CD4-positive, alpha-beta memory T cell (primary cell): ENCODE results near the gene CFAP54. TPM values are rescaled to one million over a fixed set of nuclear protein-coding genes. Genes with fewer than 3 reads are reported as not detected.

ENCODE experiments used
- CTCF ChIA-PET: fragments of 350-600 bp; sonication (Branson Sonifier 250); formaldehyde crosslinking; loops from one replicate; lab custom pipeline; 2021; ENCODE audit warnings: inconsistent platforms; ENCODE audit not compliant: partially characterized antibody; lab: Charles Lee
- POLR2A ChIA-PET: fragments of 350-600 bp; sonication (Branson Sonifier 250); formaldehyde crosslinking; loops from one replicate; lab custom pipeline; 2021; ENCODE audit not compliant: partially characterized antibody; lab: Charles Lee
- DNase-seq, 5 donors: peaks; one replicate each; pipeline versions ENCODE4 v3.0.0 to v3.0.0-alpha.2; 2020 to 2022; ENCODE audit warnings: mixed read lengths in 1 of 5
- H3K27ac ChIP-seq: one replicate; pipeline ENCODE4 v1.7.0; 2013; ENCODE audit warnings: low read depth, low read length
- H3K27me3 ChIP-seq: 2 replicates; pipeline ENCODE4 v1.7.0; 2013; ENCODE audit warnings: mild to moderate bottlenecking, low read length, moderate library complexity; ENCODE audit not compliant: insufficient read depth
- H3K36me3 ChIP-seq: 2 replicates; pipeline ENCODE4 v1.7.0; 2013; ENCODE audit warnings: mild to moderate bottlenecking, low read length, moderate library complexity; ENCODE audit not compliant: insufficient read depth
- H3K4me1 ChIP-seq: 2 replicates; pipeline ENCODE4 v1.7.0; 2013; ENCODE audit warnings: mild to moderate bottlenecking, low read length, moderate library complexity; ENCODE audit not compliant: insufficient read depth
- H3K4me3 ChIP-seq, 2 donors: one replicate each; pipeline ENCODE4 v1.7.0; 2013; ENCODE audit warnings: low read length in 2 of 2, mild to moderate bottlenecking in 1 of 2
- H3K9me3 ChIP-seq, 2 donors: one replicate each; pipeline ENCODE4 v1.7.0; 2013; ENCODE audit warnings: low read length in 2 of 2, control low read depth in 1 of 2; ENCODE audit not compliant: control insufficient read depth in 1 of 2
- H3K27ac Mint-ChIP-seq, 7 donors: one replicate each; pipeline ENCODE4 v1.8.0; 2020 to 2021; ENCODE audit warnings: mixed read lengths in 7 of 7, mild to moderate bottlenecking in 6 of 7, inconsistent platforms in 3 of 7, moderate library complexity in 3 of 7
- H3K27me3 Mint-ChIP-seq, 2 donors: one replicate each; pipeline ENCODE4 v1.8.0; 2020 to 2021; ENCODE audit warnings: mixed read lengths in 2 of 2
- H3K36me3 Mint-ChIP-seq, 2 donors: one replicate each; pipeline ENCODE4 v1.8.0; 2020 to 2021; ENCODE audit warnings: mixed read lengths in 2 of 2, inconsistent platforms in 1 of 2, mild to moderate bottlenecking in 1 of 2
- H3K4me1 Mint-ChIP-seq, 4 donors: one replicate each; pipeline ENCODE4 v1.8.0; 2020 to 2021; ENCODE audit warnings: mixed read lengths in 4 of 4, mild to moderate bottlenecking in 1 of 4
- H3K4me3 Mint-ChIP-seq, 8 donors: one replicate each; pipeline ENCODE4 v1.8.0; 2020 to 2021; ENCODE audit warnings: mixed read lengths in 8 of 8, mild to moderate bottlenecking in 7 of 8, moderate library complexity in 6 of 8, inconsistent platforms in 3 of 8
- H3K9me3 Mint-ChIP-seq, 8 donors: one replicate each; pipeline ENCODE4 v1.8.0; 2020 to 2021; ENCODE audit warnings: mixed read lengths in 8 of 8, mild to moderate bottlenecking in 5 of 8, inconsistent platforms in 3 of 8, moderate library complexity in 1 of 8
- intact Hi-C: fragments of 100-400 bp; cut with micrococcal nuclease; formaldehyde crosslinking; loops from one replicate; pipeline ENCODE4 v1.15.1; 2023
- polyA plus RNA-seq, 2 donors: library from polyadenylated mRNA; unstranded; fragments of 300-500 nt; fragmentation: Illumina TruSeq; gene quantifications; one replicate each; pipeline ENCODE4 v1.2.3, GENCODE V29; 2021
- total RNA-seq, 2 experiments: library from RNA; stranded (reverse); gene quantifications; one replicate each; pipeline ENCODE4 v1.2.3, GENCODE V29; 2021

The CFAP54 gene
- total and polyA plus RNA-seq, 4 experiments from 2014 or later = 0.37 to 1.1 (median 0.69) TPM

DNA sequence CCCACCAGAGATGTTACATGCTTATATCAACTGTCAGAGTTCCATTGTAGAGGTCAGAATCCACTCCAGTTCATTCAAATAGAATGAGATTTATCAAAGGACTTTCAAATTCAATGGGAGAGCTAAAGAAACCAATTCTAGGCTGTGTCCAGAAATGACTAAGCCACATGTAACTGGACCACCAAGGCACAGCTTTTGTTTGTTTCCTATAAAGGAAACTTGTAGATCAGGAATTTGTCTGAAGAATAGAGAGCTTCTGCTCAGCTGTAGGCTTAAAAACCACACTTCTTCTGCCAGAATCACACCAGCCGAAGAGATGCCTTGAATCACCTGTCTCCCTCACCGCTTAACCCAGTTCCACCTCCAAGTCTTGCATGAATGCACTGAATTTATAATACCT is 283.7 kb downstream of the CFAP54 start:
- H3K36me3 Mint-ChIP-seq = no peaks in the 10 kb centered on the region
- no peak overlapping the region for H3K4me3 Mint-ChIP-seq

DNA sequence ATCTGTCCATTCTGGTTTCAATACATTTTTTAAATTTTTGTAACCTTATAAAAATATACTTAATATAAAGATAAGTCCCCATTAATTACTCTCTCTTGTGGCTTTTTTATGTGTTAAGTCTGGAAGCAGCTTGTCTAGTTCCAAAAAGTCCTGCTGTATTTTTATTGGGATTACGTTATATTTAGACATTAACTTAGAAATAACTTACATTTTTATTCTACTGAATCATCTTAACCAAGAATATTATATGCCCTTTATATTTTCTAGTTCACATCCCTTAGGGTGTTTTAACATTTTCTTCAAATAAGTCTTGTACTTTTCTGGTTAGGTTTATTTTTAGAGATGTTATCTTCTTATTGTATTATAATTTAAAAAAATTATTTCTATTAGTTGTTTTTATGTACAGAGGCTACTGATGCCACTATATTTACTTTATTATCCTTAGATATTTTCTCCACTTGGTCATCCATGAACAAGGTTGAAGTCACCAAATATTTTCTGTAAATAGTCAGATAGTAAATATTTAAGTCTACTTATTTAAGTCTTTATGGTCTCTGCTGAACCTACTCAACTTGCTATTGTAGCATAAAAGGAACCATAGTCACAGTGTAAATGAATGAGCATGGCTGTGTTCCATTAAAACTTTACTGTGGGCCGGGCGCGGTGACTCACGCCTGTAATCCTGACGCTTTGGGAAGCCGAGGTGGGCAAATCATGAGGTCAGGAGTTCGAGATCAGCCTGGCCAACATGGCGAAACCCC is 285.3 kb downstream of the CFAP54 start:
- POLR2A ChIA-PET = no interaction called here
- no peak overlapping the region for H3K4me3 Mint-ChIP-seq
- H3K27me3 Mint-ChIP-seq = peaks cover 0 to 2% of the 10 kb centered on the region in 2 donors

More for the DNA sequence above, 283.7 kb downstream of the CFAP54 start:
- DNase-seq = no peak
- Histone ChIP-seq H3K9me3 (no peaks in the 10 kb centered on the region), H3K4me1 (no peaks in the 10 kb centered on the region), H3K27ac (no peak overlapping the region), H3K36me3 (no peaks in the 10 kb centered on the region), H3K27me3 (no peaks in the 10 kb centered on the region), H3K4me3 (no peak overlapping the region)
- ChIA-PET CTCF (no interaction called here), POLR2A (no interaction called here)
- peaks cover 0 to 3% of the 10 kb centered on the region in 2 donors for H3K27me3 Mint-ChIP-seq
- no peaks in the 10 kb centered on the region for H3K4me1 Mint-ChIP-seq
- H3K9me3 Mint-ChIP-seq = peaks cover 0 to 5% (median 0%) of the 10 kb centered on the region in 8 donors
- H3K27ac Mint-ChIP-seq = no peak overlapping the region
- intact Hi-C loops = no loop called here

DNA sequence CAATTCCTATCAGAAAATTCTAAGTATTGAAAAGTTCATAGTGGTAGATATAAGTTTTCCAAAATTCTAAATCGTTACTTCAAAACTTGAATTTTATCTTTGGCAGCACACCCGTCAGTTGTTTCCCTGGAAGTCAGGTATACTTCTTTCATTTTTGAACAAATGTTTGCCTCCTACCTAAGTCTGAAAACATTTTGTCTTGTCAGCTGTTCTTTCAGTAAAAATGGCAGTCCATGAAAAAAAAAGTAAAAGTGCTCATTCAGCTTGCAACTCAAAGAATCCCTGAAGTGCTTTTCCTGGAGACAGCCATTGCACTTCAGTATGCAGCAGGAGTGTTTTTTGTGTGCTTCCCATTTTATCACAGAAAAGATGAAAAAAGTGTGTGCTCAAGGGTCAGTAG is 287.5 kb downstream of the CFAP54 start:
- Histone ChIP-seq H3K4me3 (no peak overlapping the region), H3K27ac (no peak overlapping the region), H3K27me3 (no peaks in the 10 kb centered on the region), H3K4me1 (no peaks in the 10 kb centered on the region), H3K36me3 (no peaks in the 10 kb centered on the region), H3K9me3 (no peaks in the 10 kb centered on the region)
- no peaks in the 10 kb centered on the region for H3K36me3 Mint-ChIP-seq
- no peak overlapping the region for H3K27ac Mint-ChIP-seq
- ChIA-PET CTCF (no interaction called here), POLR2A (no interaction called here)
- peaks cover 0 to 1% of the 10 kb centered on the region in 2 donors for H3K27me3 Mint-ChIP-seq
- H3K4me1 Mint-ChIP-seq = no peaks in the 10 kb centered on the region
- DNase-seq = no peak
- peaks cover 0 to 5% (median 0%) of the 10 kb centered on the region in 8 donors for H3K9me3 Mint-ChIP-seq
- H3K4me3 Mint-ChIP-seq = no peak overlapping the region
- intact Hi-C loops = no loop called here

More for the DNA sequence above, 285.3 kb downstream of the CFAP54 start:
- no peaks in the 10 kb centered on the region for H3K4me1 ChIP-seq
- no peaks in the 10 kb centered on the region for H3K27me3 ChIP-seq
- H3K4me3 ChIP-seq = no peak overlapping the region
- Mint-ChIP-seq H3K9me3 (peaks cover 0 to 5% (median 0%) of the 10 kb centered on the region in 8 donors), H3K27ac (no peak overlapping the region), H3K4me1 (no peaks in the 10 kb centered on the region), H3K36me3 (no peaks in the 10 kb centered on the region)
- no peak overlapping the region for H3K27ac ChIP-seq
- no peak for DNase-seq
- no peaks in the 10 kb centered on the region for H3K36me3 ChIP-seq
- no peaks in the 10 kb centered on the region for H3K9me3 ChIP-seq
- CTCF ChIA-PET = no interaction called here
- intact Hi-C loops = no loop called here

DNA sequence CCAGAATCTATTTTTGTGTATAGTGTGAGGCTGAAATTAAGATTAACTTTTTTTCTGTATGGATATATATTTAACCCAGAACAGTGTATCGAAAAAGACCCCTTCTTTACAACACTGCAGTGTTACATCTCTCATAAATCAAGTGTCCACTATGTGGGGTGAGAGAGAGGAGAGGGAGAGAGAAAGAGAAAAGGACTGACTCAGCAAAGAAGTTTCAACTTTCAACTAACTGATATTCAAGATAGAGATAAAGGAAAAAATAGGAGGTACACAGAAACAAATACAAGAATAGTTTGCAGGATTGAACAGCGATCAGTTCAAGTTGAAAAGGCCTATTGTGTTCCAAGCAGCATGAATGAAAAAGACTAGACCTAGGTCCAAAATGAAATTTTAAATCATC is 291.0 kb downstream of the CFAP54 start:
- no peaks in the 10 kb centered on the region for H3K9me3 Mint-ChIP-seq
- POLR2A ChIA-PET = no interaction called here
- H3K27ac Mint-ChIP-seq = no peak overlapping the region
- no peaks in the 10 kb centered on the region for H3K4me1 ChIP-seq
- DNase-seq = no peak
- CTCF ChIA-PET = no interaction called here
- no peak overlapping the region for H3K4me3 ChIP-seq
- no peaks in the 10 kb centered on the region for H3K36me3 ChIP-seq
- H3K27me3 Mint-ChIP-seq = peaks cover 0 to 1% of the 10 kb centered on the region in 2 donors
- no peak overlapping the region for H3K4me3 Mint-ChIP-seq
- intact Hi-C loops = no loop called here
- no peaks in the 10 kb centered on the region for H3K36me3 Mint-ChIP-seq
- H3K9me3 ChIP-seq = no peaks in the 10 kb centered on the region
- H3K27ac ChIP-seq = no peak overlapping the region
- no peaks in the 10 kb centered on the region for H3K27me3 ChIP-seq
- no peaks in the 10 kb centered on the region for H3K4me1 Mint-ChIP-seq

DNA sequence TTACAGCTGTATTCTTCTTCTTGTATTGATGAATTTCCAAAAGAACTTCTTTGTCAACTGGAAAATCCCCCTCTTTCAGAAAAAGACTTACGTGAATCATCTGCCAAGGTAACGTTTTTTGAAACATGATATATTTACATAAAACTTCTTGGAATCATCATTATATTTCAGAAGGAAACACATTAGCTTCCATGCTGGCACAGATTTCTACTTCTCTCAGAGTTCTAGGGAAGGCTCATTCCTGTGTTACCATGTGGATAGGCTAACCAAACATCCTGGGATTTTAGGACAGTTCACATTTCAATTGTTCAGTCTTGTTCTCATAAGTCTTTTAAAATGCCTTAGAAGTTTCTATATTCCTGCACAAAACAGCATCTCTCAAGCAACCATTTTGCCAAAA is 297.4 kb downstream of the CFAP54 start:
- H3K9me3 ChIP-seq = no peaks in the 10 kb centered on the region
- no peaks in the 10 kb centered on the region for H3K4me1 ChIP-seq
- intact Hi-C loops = no loop called here
- H3K27me3 ChIP-seq = no peaks in the 10 kb centered on the region
- POLR2A ChIA-PET = no interaction called here
- no peak overlapping the region for H3K4me3 Mint-ChIP-seq
- no peaks in the 10 kb centered on the region for H3K9me3 Mint-ChIP-seq
- peaks cover 1 to 3% of the 10 kb centered on the region in 2 donors for H3K27me3 Mint-ChIP-seq
- no peak overlapping the region for H3K4me3 ChIP-seq
- H3K4me1 Mint-ChIP-seq = no peaks in the 10 kb centered on the region
- DNase-seq = no peak
- H3K27ac ChIP-seq = no peak overlapping the region
- no peaks in the 10 kb centered on the region for H3K36me3 Mint-ChIP-seq
- CTCF ChIA-PET = no interaction called here
- H3K36me3 ChIP-seq = no peaks in the 10 kb centered on the region
- H3K27ac Mint-ChIP-seq = no peak overlapping the region

DNA sequence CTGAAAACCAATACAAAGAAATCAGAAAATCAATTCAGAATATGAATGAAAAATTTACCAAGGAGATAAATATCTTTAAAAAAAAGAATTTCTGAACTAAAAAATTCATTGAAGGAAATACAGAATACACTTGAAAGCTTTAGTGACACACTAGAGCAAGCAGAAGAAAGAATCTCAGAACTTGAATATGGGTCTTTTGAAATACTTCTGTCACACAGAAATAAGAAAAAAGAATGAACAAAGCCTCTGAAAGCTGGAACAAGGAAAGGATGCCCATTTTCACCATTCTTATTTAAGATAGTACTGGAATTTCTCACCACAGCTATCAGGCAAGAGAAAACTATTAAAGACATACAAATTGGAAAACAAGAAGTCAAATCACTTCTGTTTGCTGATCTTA is 314.6 kb downstream of the CFAP54 start:
- H3K4me1 Mint-ChIP-seq = no peaks in the 10 kb centered on the region
- ChIA-PET POLR2A (no interaction called here), CTCF (no interaction called here)
- intact Hi-C loops = no loop called here
- H3K4me3 Mint-ChIP-seq = no peak overlapping the region
- H3K27me3 Mint-ChIP-seq = peaks cover 3 to 10% of the 10 kb centered on the region in 2 donors
- no peaks in the 10 kb centered on the region for H3K36me3 Mint-ChIP-seq
- Histone ChIP-seq H3K4me1 (no peaks in the 10 kb centered on the region), H3K9me3 (peaks cover 0 to 6% of the 10 kb centered on the region in 2 donors), H3K36me3 (no peaks in the 10 kb centered on the region), H3K27me3 (peaks cover 4% of the 10 kb centered on the region), H3K27ac (no peak overlapping the region), H3K4me3 (no peak overlapping the region)
- no peak for DNase-seq
- H3K27ac Mint-ChIP-seq = no peak overlapping the region
- H3K9me3 Mint-ChIP-seq = peaks cover 0 to 38% (median 23%) of the 10 kb centered on the region in 8 donors

DNA sequence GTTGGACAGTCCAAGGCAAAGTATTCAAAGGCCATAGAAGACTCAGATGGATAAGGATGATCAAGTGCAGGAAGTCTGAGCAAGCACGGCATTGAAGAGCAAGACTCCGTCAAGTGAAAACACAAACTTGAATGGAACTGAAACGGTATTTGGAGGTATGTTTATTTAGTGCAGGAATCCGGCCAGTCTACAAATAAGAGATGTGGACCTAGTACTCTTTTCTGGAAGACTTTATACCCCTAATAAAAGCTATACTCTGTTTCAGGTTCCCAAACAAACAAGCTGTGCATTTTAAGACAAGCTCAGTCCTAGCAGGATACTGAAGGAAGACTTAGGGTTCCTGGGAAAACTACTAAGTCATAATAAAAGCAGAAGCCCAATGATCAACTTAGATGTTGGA is 316.9 kb downstream of the CFAP54 start:
- H3K4me3 ChIP-seq = no peak overlapping the region
- Mint-ChIP-seq H3K4me1 (peaks cover 0 to 6% (median 0%) of the 10 kb centered on the region in 4 donors), H3K9me3 (peaks cover 0 to 35% (median 23%) of the 10 kb centered on the region in 8 donors), H3K36me3 (no peaks in the 10 kb centered on the region), H3K4me3 (no peak overlapping the region), H3K27ac (no peak overlapping the region), H3K27me3 (no peaks in the 10 kb centered on the region)
- no peaks in the 10 kb centered on the region for H3K4me1 ChIP-seq
- no peak for DNase-seq
- CTCF ChIA-PET = no interaction called here
- no peaks in the 10 kb centered on the region for H3K36me3 ChIP-seq
- no peaks in the 10 kb centered on the region for H3K27me3 ChIP-seq
- POLR2A ChIA-PET = no interaction called here
- H3K27ac ChIP-seq = no peak overlapping the region
- H3K9me3 ChIP-seq = peaks cover 0 to 6% of the 10 kb centered on the region in 2 donors
- intact Hi-C loops = no loop called here
